PFSK-1 (cell line): ENCODE results near the gene GEMIN8.

Source experiments
- FOXP2 ChIP-seq: optimal IDR thresholded peaks from 2 replicates; pipeline ENCODE3; 2011; ENCODE audit warnings: borderline replicate concordance, control low read depth, inconsistent platforms; ENCODE audit not compliant: insufficient read depth; ENCODE audit errors: extremely low read length, extremely low read depth
- POLR2AphosphoS5 ChIP-seq: IDR thresholded peaks from 2 replicates; pipeline ENCODE4 v1.6.1; 2012; ENCODE audit warnings: low read depth, mild to moderate bottlenecking, control low read depth, low read length, moderate library complexity
- REST ChIP-seq, 2 experiments: IDR thresholded peaks; 2 replicates each; pipeline versions ENCODE4 v1.6.1 to v1.8.0; 2011 to 2012; ENCODE audit warnings: low read depth in 2 of 2, low read length in 2 of 2, control low read depth in 1 of 2, inconsistent platforms in 1 of 2, mild to moderate bottlenecking in 1 of 2, moderate library complexity in 1 of 2; ENCODE audit not compliant: insufficient read depth in 1 of 2
- SIN3A ChIP-seq: IDR thresholded peaks from 2 replicates; pipeline ENCODE4 v1.6.1; 2012; ENCODE audit warnings: mild to moderate bottlenecking, low read length, moderate library complexity, borderline replicate concordance; ENCODE audit not compliant: insufficient read depth
- TAF1 ChIP-seq: IDR thresholded peaks from 2 replicates; pipeline ENCODE4 v1.6.1; 2012; ENCODE audit warnings: low read length, control low read depth, borderline replicate concordance; ENCODE audit not compliant: insufficient read depth

Gene GEMIN8

DNA sequence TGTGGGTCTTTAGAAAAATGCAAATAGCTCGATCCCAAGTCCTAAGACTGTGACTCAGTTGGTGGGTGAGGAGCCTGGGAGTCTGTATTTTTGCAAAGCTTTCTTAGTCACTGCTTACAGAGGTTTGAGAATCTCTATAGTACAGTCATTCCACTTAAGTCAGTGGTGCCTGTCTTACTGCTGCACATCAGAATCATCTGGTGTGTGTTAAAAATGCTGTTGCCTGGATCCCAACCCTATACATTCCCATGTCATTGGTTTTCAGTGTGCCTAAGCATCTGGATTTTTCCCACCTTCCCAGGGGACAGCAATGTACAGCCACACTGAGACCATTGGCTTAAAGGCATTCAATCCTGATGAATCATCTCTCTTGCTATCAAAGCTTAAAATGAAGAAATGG lies 21.0 kb upstream of the GEMIN8 start:
- TF ChIP-seq POLR2AphosphoS5 (no peak), REST (IDR thresholded peaks at IDR 0.05; ENCODE audit: insufficient read depth in 1 of 2, low read depth in 2 of 2, low read length in 2 of 2) (no peak), FOXP2 (no peak), SIN3A (no peak), TAF1 (no peak)

GRCh38 chrX:14043209-14043608 lies 13.5 kb upstream of the GEMIN8 start:
- TF ChIP-seq POLR2AphosphoS5: no peak
- no peak for TF ChIP-seq REST (IDR thresholded peaks at IDR 0.05; ENCODE audit: insufficient read depth in 1 of 2, low read depth in 2 of 2, low read length in 2 of 2)
- TF ChIP-seq TAF1: no peak
- no peak for TF ChIP-seq SIN3A
- no peak for TF ChIP-seq FOXP2

- TF ChIP-seq SIN3A (no peak), FOXP2 (no peak), TAF1 (no peak), REST (IDR thresholded peaks at IDR 0.05; ENCODE audit: insufficient read depth in 1 of 2, low read depth in 2 of 2, low read length in 2 of 2) (no peak), POLR2AphosphoS5 (no peak)
These were observed 9.7 kb upstream of the GEMIN8 start for GRCh38 chrX:14039344-14039743.

DNA sequence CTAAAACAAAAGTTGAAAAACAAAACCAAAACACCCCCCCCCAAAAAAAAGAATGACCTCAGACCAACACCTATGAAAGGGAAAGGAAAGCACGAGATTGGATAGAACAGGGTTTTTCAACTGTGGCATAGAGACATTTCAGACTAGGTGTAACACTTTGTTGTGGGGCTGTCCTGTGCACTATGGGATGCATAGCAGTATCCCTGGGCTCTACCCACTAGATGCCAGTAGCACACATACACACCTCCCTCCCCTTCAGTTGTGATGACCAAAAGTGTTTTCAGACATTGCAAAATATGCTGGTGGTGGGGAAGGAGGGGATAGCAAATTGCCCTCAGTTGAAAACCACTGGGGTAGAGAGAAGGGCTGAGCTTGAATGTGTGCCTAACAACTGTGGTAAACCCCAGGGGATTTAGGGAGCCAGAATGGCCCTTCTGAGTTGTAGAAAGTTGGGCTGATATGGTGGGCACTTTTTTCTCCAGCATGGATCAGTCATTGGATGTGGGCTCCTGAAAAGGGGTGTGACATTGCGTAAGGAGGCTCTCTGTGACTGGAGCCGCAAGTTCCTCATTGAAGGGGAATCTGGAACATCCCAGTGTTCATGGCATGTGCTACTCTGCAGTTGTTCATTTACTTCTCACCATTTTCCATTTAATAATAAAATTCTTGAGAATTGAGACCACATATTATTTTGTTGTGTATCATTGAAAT lies 8.8 kb upstream of the GEMIN8 start:
- no peak for TF ChIP-seq POLR2AphosphoS5
- no peak for TF ChIP-seq REST (IDR thresholded peaks at IDR 0.05; ENCODE audit: insufficient read depth in 1 of 2, low read depth in 2 of 2, low read length in 2 of 2)
- TF ChIP-seq TAF1: no peak
- TF ChIP-seq SIN3A: no peak
- no peak for TF ChIP-seq FOXP2
